HG03139 (cell line): ENCODE results near the gene TSR1.

Source experiments
- ATAC-seq: cut with Tn5 transposase; IDR thresholded peaks from one replicate; pipeline ENCODE4 v1.9.1; 2021; ENCODE audit not compliant: unreplicated experiment

The TSR1 gene

GRCh38 chr17:2336215-2336851 is at the start of gene TSR1:
Gene TSR1, minus strand, starts transcription at chr17:2336457. Its CDS starts 30 bp downstream, at chr17:2336427.
- peak; percentile 66 for ATAC-seq

GRCh38 chr17:2385240-2386210 is 49.3 kb upstream of the TSR1 start:
- ATAC-seq = no peak

GRCh38 chr17:2384439-2385127 is 48.3 kb upstream of the TSR1 start:
- no peak for ATAC-seq

- no peak for ATAC-seq
Observed at GRCh38 chr17:2383628-2384167, 47.4 kb upstream of the TSR1 start.

- ATAC-seq = no peak
Observed at GRCh38 chr17:2380950-2381649, 44.8 kb upstream of the TSR1 start.

- ATAC-seq = no peak
Observed at GRCh38 chr17:2380226-2380922, 44.1 kb upstream of the TSR1 start.

GRCh38 chr17:2379489-2380225 is 43.4 kb upstream of the TSR1 start:
- no peak for ATAC-seq

- ATAC-seq = no peak
Observed at GRCh38 chr17:2378905-2379304, 42.6 kb upstream of the TSR1 start.

- ATAC-seq = no peak
Observed at GRCh38 chr17:2377659-2378058, 41.4 kb upstream of the TSR1 start.

GRCh38 chr17:2376107-2376506 is 39.9 kb upstream of the TSR1 start:
- no peak for ATAC-seq

- ATAC-seq = no peak
Observed at GRCh38 chr17:2375406-2375805, 39.1 kb upstream of the TSR1 start.

GRCh38 chr17:2374549-2375285 is 38.5 kb upstream of the TSR1 start:
- ATAC-seq = no peak

- ATAC-seq = no peak
Observed at GRCh38 chr17:2373179-2373578, 36.9 kb upstream of the TSR1 start.

- no peak for ATAC-seq
Observed at GRCh38 chr17:2372681-2373080, 36.4 kb upstream of the TSR1 start.

GRCh38 chr17:2372180-2372579 is 35.9 kb upstream of the TSR1 start:
- no peak for ATAC-seq

- no peak for ATAC-seq
Observed at GRCh38 chr17:2371183-2372130, 35.2 kb upstream of the TSR1 start.

GRCh38 chr17:2370211-2370589 is 33.9 kb upstream of the TSR1 start:
- no peak for ATAC-seq
